Activated CD8-positive, alpha-beta T cell treated with anti-CD3 and anti-CD28 coated beads for 36 hours (primary cell): ENCODE results near the gene SHOX. TPM values are rescaled to one million over a fixed set of nuclear protein-coding genes. Genes with fewer than 3 reads are reported as not detected.

Source experiments
- ATAC-seq: fragments of 200-7000 bp; cut with Tn5 transposase; one replicate; pipeline ENCODE4 v1.10.0; 2021; ENCODE audit warnings: mild to moderate bottlenecking, moderate library complexity
- CTCF ChIA-PET: fragments of 350-600 bp; sonication (Branson Sonifier 250); formaldehyde crosslinking; loops from one replicate; lab custom pipeline; 2021; ENCODE audit warnings: antibody characterized with exemption; lab: Charles Lee
- POLR2A ChIA-PET: fragments of 350-600 bp; sonication (Branson Sonifier 250); formaldehyde crosslinking; loops from one replicate; lab custom pipeline; 2021; ENCODE audit warnings: antibody characterized with exemption; lab: Charles Lee
- DNase-seq: peaks from one replicate; pipeline ENCODE4 v3.0.0-alpha.2; 2020
- H3K27ac Mint-ChIP-seq: one replicate; pipeline ENCODE4 v1.8.0; 2021; ENCODE audit warnings: mild to moderate bottlenecking, mixed read lengths
- H3K27me3 Mint-ChIP-seq: one replicate; pipeline ENCODE4 v1.8.0; 2021; ENCODE audit warnings: mixed read lengths
- H3K36me3 Mint-ChIP-seq: one replicate; pipeline ENCODE4 v1.8.0; 2021; ENCODE audit warnings: low read depth, mixed read lengths
- H3K4me1 Mint-ChIP-seq: one replicate; pipeline ENCODE4 v1.8.0; 2021; ENCODE audit warnings: low read depth, mixed read lengths
- H3K4me3 Mint-ChIP-seq: one replicate; pipeline ENCODE4 v1.8.0; 2021; ENCODE audit warnings: mild to moderate bottlenecking, moderate library complexity, mixed read lengths
- H3K9me3 Mint-ChIP-seq: one replicate; pipeline ENCODE4 v1.8.0; 2021; ENCODE audit warnings: mixed read lengths
- intact Hi-C: fragments of 100-400 bp; cut with micrococcal nuclease; formaldehyde crosslinking; loops from one replicate; pipeline ENCODE4 v1.10.0; 2022
- total RNA-seq, 2 experiments: library from RNA; stranded (reverse); gene quantifications; one replicate each; pipeline ENCODE4 v1.2.3, GENCODE V29; 2021
- TF ChIP-seq, protein P1 (sequence below): fragments of 200-600 bp; IDR thresholded peaks from one replicate; pipeline ENCODE4 v1.8.0; 2022; ENCODE audit warnings: antibody characterized with exemption, mild to moderate bottlenecking

The SHOX gene
- total RNA-seq, 2 experiments from 2014 or later, result not detected

DNA sequence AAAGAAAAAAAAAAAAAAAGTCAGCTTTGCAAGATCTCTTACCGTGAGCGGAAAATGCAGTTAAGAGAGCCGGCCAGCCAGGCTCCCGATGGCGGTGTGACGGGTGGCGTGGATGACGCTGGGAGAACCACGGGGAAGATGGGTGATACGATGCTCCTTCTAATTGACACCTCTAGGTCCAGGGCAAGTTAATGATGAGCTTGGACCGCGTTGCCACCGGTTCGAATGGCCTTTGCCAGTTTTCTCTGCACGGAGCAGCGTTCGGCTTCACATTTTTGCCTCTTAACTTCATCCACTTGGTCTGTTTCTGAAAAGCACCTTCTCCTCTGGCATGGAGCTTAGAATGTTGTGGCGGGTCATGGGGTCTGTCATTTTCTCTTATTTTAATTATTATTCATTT, 33.2 kb downstream of the SHOX start:
- ChIA-PET CTCF (no interaction called here), POLR2A (no interaction called here)
- no peak for DNase-seq
- H3K4me3 Mint-ChIP-seq, result no peak overlapping the region
- no peak overlapping the region for H3K27ac Mint-ChIP-seq
- TF ChIP-seq, protein P1, sequence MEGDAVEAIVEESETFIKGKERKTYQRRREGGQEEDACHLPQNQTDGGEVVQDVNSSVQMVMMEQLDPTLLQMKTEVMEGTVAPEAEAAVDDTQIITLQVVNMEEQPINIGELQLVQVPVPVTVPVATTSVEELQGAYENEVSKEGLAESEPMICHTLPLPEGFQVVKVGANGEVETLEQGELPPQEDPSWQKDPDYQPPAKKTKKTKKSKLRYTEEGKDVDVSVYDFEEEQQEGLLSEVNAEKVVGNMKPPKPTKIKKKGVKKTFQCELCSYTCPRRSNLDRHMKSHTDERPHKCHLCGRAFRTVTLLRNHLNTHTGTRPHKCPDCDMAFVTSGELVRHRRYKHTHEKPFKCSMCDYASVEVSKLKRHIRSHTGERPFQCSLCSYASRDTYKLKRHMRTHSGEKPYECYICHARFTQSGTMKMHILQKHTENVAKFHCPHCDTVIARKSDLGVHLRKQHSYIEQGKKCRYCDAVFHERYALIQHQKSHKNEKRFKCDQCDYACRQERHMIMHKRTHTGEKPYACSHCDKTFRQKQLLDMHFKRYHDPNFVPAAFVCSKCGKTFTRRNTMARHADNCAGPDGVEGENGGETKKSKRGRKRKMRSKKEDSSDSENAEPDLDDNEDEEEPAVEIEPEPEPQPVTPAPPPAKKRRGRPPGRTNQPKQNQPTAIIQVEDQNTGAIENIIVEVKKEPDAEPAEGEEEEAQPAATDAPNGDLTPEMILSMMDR, result no peak
- intact Hi-C loops, result no loop called here
- no peaks in the 10 kb centered on the region for H3K36me3 Mint-ChIP-seq
- H3K9me3 Mint-ChIP-seq, result no peaks in the 10 kb centered on the region
- no peak for ATAC-seq
- H3K4me1 Mint-ChIP-seq, result no peaks in the 10 kb centered on the region
- no peaks in the 10 kb centered on the region for H3K27me3 Mint-ChIP-seq

GRCh38 chrX:666762-667720, 36.5 kb downstream of the SHOX start:
- H3K36me3 Mint-ChIP-seq, result no peaks in the 10 kb centered on the region

DNA sequence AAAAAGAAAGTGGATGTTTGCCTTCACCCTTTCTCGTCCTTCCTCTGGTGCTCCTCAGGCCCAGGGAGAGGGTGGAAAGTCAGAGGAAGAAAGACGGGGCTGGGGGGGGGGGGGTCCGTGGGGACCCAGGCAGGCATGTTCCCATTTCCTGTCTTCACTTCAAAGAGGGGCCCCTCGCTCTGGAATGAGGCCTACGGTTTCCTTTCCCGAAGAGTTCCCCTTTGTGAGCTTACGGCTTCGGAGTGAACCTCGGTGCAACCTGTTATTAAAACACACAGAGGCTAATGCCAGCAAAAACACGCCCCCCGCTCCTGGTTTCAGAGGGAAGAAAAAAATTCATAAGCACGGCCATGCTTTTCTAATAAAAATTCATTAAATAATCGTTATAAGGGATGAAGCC, 40.1 kb downstream of the SHOX start:
- TF ChIP-seq, protein P1, result no peak
- intact Hi-C loops, result no loop called here
- Mint-ChIP-seq H3K27ac (no peak overlapping the region), H3K36me3 (no peaks in the 10 kb centered on the region), H3K4me3 (no peak overlapping the region), H3K27me3 (peaks cover 3% of the 10 kb centered on the region), H3K4me1 (no peaks in the 10 kb centered on the region), H3K9me3 (no peaks in the 10 kb centered on the region)
- DNase-seq, result no peak
- ChIA-PET CTCF (no interaction called here), POLR2A (no interaction called here)
- no peak for ATAC-seq

More at GRCh38 chrX:666762-667720, 36.5 kb downstream of the SHOX start:
- ChIA-PET POLR2A (no interaction called here), CTCF (no interaction called here)
- TF ChIP-seq, protein P1, result no peak
- H3K4me3 Mint-ChIP-seq, result no peak overlapping the region
- no peak for ATAC-seq
- H3K27ac Mint-ChIP-seq, result no peak overlapping the region
- H3K4me1 Mint-ChIP-seq, result no peaks in the 10 kb centered on the region
- DNase-seq, result no peak
- H3K9me3 Mint-ChIP-seq, result no peaks in the 10 kb centered on the region
- no peaks in the 10 kb centered on the region for H3K27me3 Mint-ChIP-seq
- intact Hi-C loops, result no loop called here

- H3K27ac Mint-ChIP-seq, result no peak overlapping the region
- TF ChIP-seq, protein P1, result no peak
- peaks cover 3% of the 10 kb centered on the region for H3K27me3 Mint-ChIP-seq
- ATAC-seq, result no peak
- POLR2A ChIA-PET, result no interaction called here
- CTCF ChIA-PET, result no interaction called here
- no peak overlapping the region for H3K4me3 Mint-ChIP-seq
- DNase-seq, result no peak
- H3K36me3 Mint-ChIP-seq, result no peaks in the 10 kb centered on the region
- no peaks in the 10 kb centered on the region for H3K9me3 Mint-ChIP-seq
- intact Hi-C loops, result no loop called here
- H3K4me1 Mint-ChIP-seq, result no peaks in the 10 kb centered on the region
Observed at GRCh38 chrX:672931-673330, 42.3 kb downstream of the SHOX start.

- intact Hi-C loops, result no loop called here
- Mint-ChIP-seq H3K36me3 (no peaks in the 10 kb centered on the region), H3K4me1 (no peaks in the 10 kb centered on the region), H3K27me3 (peaks cover 3% of the 10 kb centered on the region), H3K4me3 (no peak overlapping the region), H3K27ac (no peak overlapping the region), H3K9me3 (peaks cover 6% of the 10 kb centered on the region)
- ATAC-seq (no peak), DNase-seq (no peak)
- ChIA-PET CTCF (no interaction called here), POLR2A (no interaction called here)
- TF ChIP-seq, protein P1, result no peak
Observed at GRCh38 chrX:675279-675954, 44.8 kb downstream of the SHOX start.
